ENCODE measurements around the gene TNPO1. TPM values are rescaled to one million over a fixed set of nuclear protein-coding genes. Genes with fewer than 3 reads are reported as not detected.

TNPO1 gene
- total and polyA plus RNA-seq, 2 of the 8 experiments (the other 6 are each of a cell fraction or from before 2014, with no cell fraction given) = 38.5 to 211 TPM

DNA sequence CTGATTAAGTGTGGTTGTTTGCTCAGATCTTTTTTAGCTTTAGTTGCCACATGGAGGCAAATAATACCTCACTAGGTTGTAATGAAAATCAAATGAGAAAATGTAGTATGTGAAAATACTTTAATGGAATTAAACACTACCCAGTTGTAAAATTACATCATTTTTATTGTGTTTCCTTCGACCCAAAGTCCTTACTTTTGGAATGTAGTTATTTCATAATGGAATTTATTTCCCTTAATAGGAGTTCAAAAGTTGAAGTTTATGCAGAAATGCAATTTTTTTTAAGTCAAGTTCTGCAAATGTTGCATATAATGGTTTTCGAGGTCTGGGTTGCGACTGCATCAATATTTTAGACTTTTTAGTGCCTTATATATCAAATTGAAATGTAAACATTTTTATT lies 31.0 kb downstream of the TNPO1 start:
- Histone ChIP-seq H3K27me3 (replicated peaks in 1 of 4; ENCODE audit: control insufficient read depth in 3 of 4, extremely low read depth in 1 of 4, insufficient read depth in 3 of 4, low read length in 3 of 4) (no peaks in the 10 kb centered on the region), H3K36me3 (ENCODE audit: control insufficient read depth in 2 of 4, insufficient read depth in 4 of 4, low read length in 3 of 4) (peaks cover 0 to 12% (median 2%) of the 10 kb centered on the region in 4 experiments; a peak in 1 of 8 replicates), H4K91ac (replicated peaks; ENCODE audit: insufficient read length, low read length) (no peak overlapping the region), H3K18ac (ENCODE audit: extremely low read depth, low read length) (no peak overlapping the region), H2BK15ac (ENCODE audit: low read length) (no peak overlapping the region), H3K4me2 (ENCODE audit: insufficient read depth in 1 of 2, low read depth in 2 of 2, low read length in 2 of 2) (peak overlapping the region; percentile 57 to 71; a peak in 2 of 4 replicates), H3K4ac (replicated peaks; ENCODE audit: insufficient read length, low read depth, low read length) (no peak overlapping the region), H3K56ac (replicated peaks; ENCODE audit: insufficient read length, low read depth, low read length) (no peak overlapping the region), H4K5ac (ENCODE audit: insufficient read length, low read depth, low read length) (no peak overlapping the region), H2BK120ac (replicated peaks; ENCODE audit: low read depth, low read length) (no peak overlapping the region), H3K9me3 (ENCODE audit: insufficient read depth in 2 of 2, low read depth in 1 of 2, low read length in 1 of 2) (no peaks in the 10 kb centered on the region), H4K8ac (ENCODE audit: extremely low read depth, insufficient read depth, low read length) (no peak overlapping the region), H3K23ac (ENCODE audit: insufficient read length) (no peak overlapping the region), H3K14ac (ENCODE audit: insufficient read length) (no peak overlapping the region), H2BK5ac (ENCODE audit: low read depth, low read length) (no peak overlapping the region), H2BK20ac (ENCODE audit: low read length) (no peak overlapping the region), H4K20me1 (replicated peaks in 1 of 2; ENCODE audit: control insufficient read depth in 1 of 2, insufficient read depth in 2 of 2, low read length in 2 of 2) (peaks cover 7% of the 10 kb centered on the region in 2 experiments), H3K79me1 (ENCODE audit: low read depth, low read length) (no peaks in the 10 kb centered on the region), H3K27ac (ENCODE audit: low read depth, low read length) (no peak overlapping the region), H2BK12ac (ENCODE audit: low read depth, low read length) (no peak overlapping the region), H3K23me2 (ENCODE audit: low read depth, low read length) (peaks cover 3% of the 10 kb centered on the region), H3K9ac (replicated peaks in 1 of 4; ENCODE audit: extremely low read depth in 1 of 4, low read depth in 3 of 4, low read length in 3 of 4) (no peak overlapping the region), H3K4me1 (replicated peaks in 1 of 4; ENCODE audit: control insufficient read depth in 3 of 4, insufficient read depth in 4 of 4, low read length in 3 of 4) (peaks cover 0 to 5% (median 4%) of the 10 kb centered on the region in 4 experiments; a peak in 3 of 7 replicates), H3K4me3 (ENCODE audit: extremely low read depth in 1 of 4, insufficient read depth in 2 of 4, low read depth in 3 of 4, low read length in 4 of 4) (peak overlapping the region in 2 of 4 experiments; percentile 93 to 99; a peak in 3 of 8 replicates), H2AFZ (ENCODE audit: low read length) (no peak overlapping the region), H2AK5ac (ENCODE audit: low read depth, low read length) (no peak overlapping the region), H3K79me2 (ENCODE audit: control insufficient read depth in 1 of 2, insufficient read depth in 2 of 2, low read length in 2 of 2) (peaks cover 13 to 62% of the 10 kb centered on the region in 2 experiments)
- POLR2A ChIA-PET (ENCODE audit: partially characterized antibody) = interaction anchor here (1.1 to 1.2 kb wide), 3 partner anchors 8 to 16 kb away, joined by 3 to 6 read pairs (median 3); no protein-coding TSS in a partner anchor
- 15% methylated on average over 3 of the region's 3 CpGs; no CpG with 5 or more reads in 1 of the 2 experiments for WGBS, 2 experiments (ENCODE audit: extremely low coverage in 1 of 2, insufficient coverage in 1 of 2, insufficient read length in 1 of 2, insufficient replicate concordance in 2 of 2, low coverage in 1 of 2, low lambda C conversion rate in 2 of 2, missing lambda C conversion rate in 1 of 2)
- CTCF ChIA-PET (ENCODE audit: partially characterized antibody) = no interaction called here
- FAIRE-seq (no peak), DNase-seq (ENCODE audit: low read depth in 1 of 2, low spot score in 2 of 2) (no peak)

All from H1 (cell line).